ENCODE results near the gene TNFRSF9.
"Not testable (repeated sequence)": the region's sequence is repeated elsewhere in the genome, so short reads cannot be mapped to it uniquely, and the experiment has no call there.

Gene TNFRSF9

GRCh38 chr1:7921796-7922195 lies 18.8 kb downstream of the TNFRSF9 start:
- no peak overlapping the region for H3K18ac ChIP-seq (ENCODE audit: low read depth in 1 of 2, low read length in 2 of 2)
- no peak overlapping the region for H3K23ac ChIP-seq (ENCODE audit: low read length in 2 of 2)
- no peak overlapping the region for H3K4ac ChIP-seq (ENCODE audit: low read depth in 1 of 2, low read length in 2 of 2)
- H3K14ac ChIP-seq (ENCODE audit: low read length in 2 of 2), result no peak overlapping the region
- H4K91ac ChIP-seq (ENCODE audit: low read length), result no peak overlapping the region
- no peak overlapping the region for H2AK5ac ChIP-seq (ENCODE audit: low read length, severe bottlenecking)
- peak overlapping the region in 1 of 2 experiments; percentile 21 for H3K4me3 ChIP-seq (ENCODE audit: insufficient read depth in 1 of 2, low read depth in 1 of 2, low read length in 2 of 2)
- H3K9ac ChIP-seq (ENCODE audit: low read length), result peak overlapping the region; percentile 18
- H2BK5ac ChIP-seq (ENCODE audit: low read depth, low read length, poor library complexity, severe bottlenecking), result no peak overlapping the region
- H3K4me2 ChIP-seq (ENCODE audit: low read length, poor library complexity, severe bottlenecking), result no peak overlapping the region
- H4K8ac ChIP-seq (ENCODE audit: low read length), result no peak overlapping the region
- H2BK15ac ChIP-seq (ENCODE audit: low read depth, poor library complexity, severe bottlenecking), result no peak overlapping the region
- H3K4me1 ChIP-seq (ENCODE audit: control insufficient read depth, insufficient read depth, low read depth, low read length), result no peaks in the 10 kb centered on the region
- peaks cover 0 to 13% of the 10 kb centered on the region in 2 experiments for H3K27me3 ChIP-seq (ENCODE audit: control insufficient read depth in 1 of 2, insufficient read depth in 1 of 2, low read length in 2 of 2)
- H2BK120ac ChIP-seq (ENCODE audit: low read depth, low read length), result no peak overlapping the region
- H3K27ac ChIP-seq (ENCODE audit: low read length, poor library complexity, severe bottlenecking), result no peak overlapping the region
- no peak overlapping the region for H2BK12ac ChIP-seq (ENCODE audit: low read length in 2 of 2)
- no peak overlapping the region for H2AFZ ChIP-seq (ENCODE audit: low read depth, low read length)
- H3K79me1 ChIP-seq (replicated peaks; ENCODE audit: low read length, poor library complexity, severe bottlenecking), result no peaks in the 10 kb centered on the region
- no peak for DNase-seq
- no peaks in the 10 kb centered on the region for H3K9me3 ChIP-seq (ENCODE audit: control insufficient read depth, low read length)
- no peaks in the 10 kb centered on the region for H3K36me3 ChIP-seq (ENCODE audit: control insufficient read depth in 1 of 2, insufficient read depth in 2 of 2, low read depth in 1 of 2, low read length in 2 of 2)
- 96% methylated on average over 7 of the region's 7 CpGs for WGBS

DNA sequence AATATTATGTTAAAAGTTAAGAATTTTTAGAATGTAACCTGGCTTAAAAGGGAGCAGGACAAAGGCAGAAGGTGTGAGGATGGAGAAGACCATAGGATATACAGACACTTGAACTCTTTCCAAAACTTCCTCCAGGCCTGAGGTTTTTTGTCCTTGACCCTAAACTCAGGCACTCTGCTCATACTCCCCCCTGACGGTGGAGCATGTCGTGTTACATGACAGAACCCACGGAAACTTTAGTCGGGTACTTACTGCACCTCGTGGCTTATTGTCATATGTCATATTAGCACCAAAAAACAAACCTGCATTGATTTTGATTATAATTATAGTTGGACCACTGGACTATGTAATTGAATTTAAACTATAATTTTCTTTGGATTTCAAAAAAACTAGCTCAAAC lies 20.8 kb downstream of the TNFRSF9 start:
- H2BK12ac ChIP-seq (ENCODE audit: low read length in 2 of 2), result no peak overlapping the region
- no peak overlapping the region for H2BK15ac ChIP-seq (ENCODE audit: low read depth, poor library complexity, severe bottlenecking)
- H2BK5ac ChIP-seq (ENCODE audit: low read depth, low read length, poor library complexity, severe bottlenecking), result no peak overlapping the region
- H3K27me3 ChIP-seq (ENCODE audit: control insufficient read depth in 1 of 2, insufficient read depth in 1 of 2, low read length in 2 of 2), result peaks cover 0 to 4% of the 10 kb centered on the region in 2 experiments
- no peak overlapping the region for H2BK120ac ChIP-seq (ENCODE audit: low read depth, low read length)
- H3K23ac ChIP-seq (ENCODE audit: low read length in 2 of 2), result no peak overlapping the region
- no peak overlapping the region for H4K8ac ChIP-seq (ENCODE audit: low read length)
- no peak overlapping the region for H2AFZ ChIP-seq (ENCODE audit: low read depth, low read length)
- no peak for DNase-seq
- H3K27ac ChIP-seq (ENCODE audit: low read length, poor library complexity, severe bottlenecking), result no peak overlapping the region
- no peak overlapping the region for H4K91ac ChIP-seq (ENCODE audit: low read length)
- H3K9ac ChIP-seq (ENCODE audit: low read length), result no peak overlapping the region
- H3K4me1 ChIP-seq (ENCODE audit: control insufficient read depth, insufficient read depth, low read depth, low read length), result no peaks in the 10 kb centered on the region
- no peak overlapping the region for H3K4me2 ChIP-seq (ENCODE audit: low read length, poor library complexity, severe bottlenecking)
- no peak overlapping the region for H3K4me3 ChIP-seq (ENCODE audit: insufficient read depth in 1 of 2, low read depth in 1 of 2, low read length in 2 of 2)
- 100% methylated on average over 2 of the region's 5 CpGs for WGBS
- no peak overlapping the region for H3K4ac ChIP-seq (ENCODE audit: low read depth in 1 of 2, low read length in 2 of 2)
- no peak overlapping the region for H2AK5ac ChIP-seq (ENCODE audit: low read length, severe bottlenecking)
- H3K79me1 ChIP-seq (replicated peaks; ENCODE audit: low read length, poor library complexity, severe bottlenecking), result no peaks in the 10 kb centered on the region
- H3K18ac ChIP-seq (ENCODE audit: low read depth in 1 of 2, low read length in 2 of 2), result no peak overlapping the region
- H3K14ac ChIP-seq (ENCODE audit: low read length in 2 of 2), result no peak overlapping the region
- no peaks in the 10 kb centered on the region for H3K36me3 ChIP-seq (ENCODE audit: control insufficient read depth in 1 of 2, insufficient read depth in 2 of 2, low read depth in 1 of 2, low read length in 2 of 2)
- H3K9me3 ChIP-seq (ENCODE audit: control insufficient read depth, low read length), result no peaks in the 10 kb centered on the region

DNA sequence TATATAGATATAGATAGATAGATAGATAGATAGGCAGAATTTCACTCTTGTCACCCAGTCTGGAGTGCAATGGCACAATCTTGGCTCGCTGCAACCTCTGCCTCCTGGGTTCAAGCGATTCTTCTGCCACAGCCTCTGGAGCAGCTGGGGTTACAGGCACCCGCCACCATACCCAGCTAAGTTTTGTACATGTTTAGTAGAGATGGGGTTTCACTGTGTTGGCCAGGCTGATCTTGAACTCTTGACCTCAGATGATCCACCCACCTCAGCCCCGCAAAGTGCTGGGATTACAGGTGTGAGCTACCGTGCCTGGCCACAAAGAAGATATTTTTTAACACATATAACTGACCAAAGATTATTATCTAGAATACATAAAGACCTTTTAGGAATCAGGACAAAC lies 22.7 kb downstream of the TNFRSF9 start:
- DNase-seq; H3K9ac ChIP-seq (ENCODE audit: low read length); H3K18ac ChIP-seq (ENCODE audit: low read depth in 1 of 2, low read length in 2 of 2); H3K4ac ChIP-seq (ENCODE audit: low read depth in 1 of 2, low read length in 2 of 2); H3K4me3 ChIP-seq (ENCODE audit: insufficient read depth in 1 of 2, low read depth in 1 of 2, low read length in 2 of 2); H3K9me3 ChIP-seq (ENCODE audit: control insufficient read depth, low read length); H2BK15ac ChIP-seq (ENCODE audit: low read depth, poor library complexity, severe bottlenecking); H3K36me3 ChIP-seq (ENCODE audit: control insufficient read depth in 1 of 2, insufficient read depth in 2 of 2, low read depth in 1 of 2, low read length in 2 of 2); H2AFZ ChIP-seq (ENCODE audit: low read depth, low read length); H3K79me1 ChIP-seq (replicated peaks; ENCODE audit: low read length, poor library complexity, severe bottlenecking); H3K4me1 ChIP-seq (ENCODE audit: control insufficient read depth, insufficient read depth, low read depth, low read length); H2BK12ac ChIP-seq (ENCODE audit: low read length in 2 of 2); H3K23ac ChIP-seq (ENCODE audit: low read length in 2 of 2); H2AK5ac ChIP-seq (ENCODE audit: low read length, severe bottlenecking); H3K27ac ChIP-seq (ENCODE audit: low read length, poor library complexity, severe bottlenecking); H4K91ac ChIP-seq (ENCODE audit: low read length); H3K14ac ChIP-seq (ENCODE audit: low read length in 2 of 2); H2BK5ac ChIP-seq (ENCODE audit: low read depth, low read length, poor library complexity, severe bottlenecking); H4K8ac ChIP-seq (ENCODE audit: low read length); H3K27me3 ChIP-seq (ENCODE audit: control insufficient read depth in 1 of 2, insufficient read depth in 1 of 2, low read length in 2 of 2); H3K4me2 ChIP-seq (ENCODE audit: low read length, poor library complexity, severe bottlenecking); H2BK120ac ChIP-seq (ENCODE audit: low read depth, low read length): not testable (repeated sequence)
- 99% methylated on average over 3 of the region's 5 CpGs for WGBS

GRCh38 chr1:7916501-7916830 lies 24.2 kb downstream of the TNFRSF9 start:
- Histone ChIP-seq H3K9ac (ENCODE audit: low read length) (no peak overlapping the region), H3K14ac (ENCODE audit: low read length in 2 of 2) (no peak overlapping the region), H3K18ac (ENCODE audit: low read depth in 1 of 2, low read length in 2 of 2) (no peak overlapping the region), H4K8ac (ENCODE audit: low read length) (no peak overlapping the region), H2BK15ac (ENCODE audit: low read depth, poor library complexity, severe bottlenecking) (no peak overlapping the region), H3K4me2 (ENCODE audit: low read length, poor library complexity, severe bottlenecking) (no peak overlapping the region), H3K23ac (ENCODE audit: low read length in 2 of 2) (no peak overlapping the region), H2AK5ac (ENCODE audit: low read length, severe bottlenecking) (no peak overlapping the region), H3K36me3 (ENCODE audit: control insufficient read depth in 1 of 2, insufficient read depth in 2 of 2, low read depth in 1 of 2, low read length in 2 of 2) (no peaks in the 10 kb centered on the region), H3K27me3 (ENCODE audit: control insufficient read depth in 1 of 2, insufficient read depth in 1 of 2, low read length in 2 of 2) (peaks cover 0 to 4% of the 10 kb centered on the region in 2 experiments), H3K4ac (ENCODE audit: low read depth in 1 of 2, low read length in 2 of 2) (no peak overlapping the region), H3K27ac (ENCODE audit: low read length, poor library complexity, severe bottlenecking) (no peak overlapping the region), H3K4me3 (ENCODE audit: insufficient read depth in 1 of 2, low read depth in 1 of 2, low read length in 2 of 2) (no peak overlapping the region), H3K4me1 (ENCODE audit: control insufficient read depth, insufficient read depth, low read depth, low read length) (no peaks in the 10 kb centered on the region), H2AFZ (ENCODE audit: low read depth, low read length) (no peak overlapping the region), H4K91ac (ENCODE audit: low read length) (no peak overlapping the region), H2BK120ac (ENCODE audit: low read depth, low read length) (no peak overlapping the region), H3K9me3 (ENCODE audit: control insufficient read depth, low read length) (no peaks in the 10 kb centered on the region), H3K79me1 (replicated peaks; ENCODE audit: low read length, poor library complexity, severe bottlenecking) (no peaks in the 10 kb centered on the region), H2BK5ac (ENCODE audit: low read depth, low read length, poor library complexity, severe bottlenecking) (no peak overlapping the region), H2BK12ac (ENCODE audit: low read length in 2 of 2) (no peak overlapping the region)
- WGBS, result 98% methylated on average over 2 of the region's 2 CpGs
- no peak for DNase-seq
